GM18507 (cell line): ENCODE results near the gene NXPH1.

Experiments used
- DNase-seq: peaks from one replicate; pipeline ENCODE4 v3.0.0; 2011; ENCODE audit warnings: low read depth; ENCODE audit not compliant: insufficient read length; ENCODE audit errors: extremely low spot score
- FAIRE-seq: peaks from 2 replicates; lab custom pipeline; 2011; peaks lifted over from hg19 to GRCh38; lab: Jason Lieb, UNC

The NXPH1 gene

DNA sequence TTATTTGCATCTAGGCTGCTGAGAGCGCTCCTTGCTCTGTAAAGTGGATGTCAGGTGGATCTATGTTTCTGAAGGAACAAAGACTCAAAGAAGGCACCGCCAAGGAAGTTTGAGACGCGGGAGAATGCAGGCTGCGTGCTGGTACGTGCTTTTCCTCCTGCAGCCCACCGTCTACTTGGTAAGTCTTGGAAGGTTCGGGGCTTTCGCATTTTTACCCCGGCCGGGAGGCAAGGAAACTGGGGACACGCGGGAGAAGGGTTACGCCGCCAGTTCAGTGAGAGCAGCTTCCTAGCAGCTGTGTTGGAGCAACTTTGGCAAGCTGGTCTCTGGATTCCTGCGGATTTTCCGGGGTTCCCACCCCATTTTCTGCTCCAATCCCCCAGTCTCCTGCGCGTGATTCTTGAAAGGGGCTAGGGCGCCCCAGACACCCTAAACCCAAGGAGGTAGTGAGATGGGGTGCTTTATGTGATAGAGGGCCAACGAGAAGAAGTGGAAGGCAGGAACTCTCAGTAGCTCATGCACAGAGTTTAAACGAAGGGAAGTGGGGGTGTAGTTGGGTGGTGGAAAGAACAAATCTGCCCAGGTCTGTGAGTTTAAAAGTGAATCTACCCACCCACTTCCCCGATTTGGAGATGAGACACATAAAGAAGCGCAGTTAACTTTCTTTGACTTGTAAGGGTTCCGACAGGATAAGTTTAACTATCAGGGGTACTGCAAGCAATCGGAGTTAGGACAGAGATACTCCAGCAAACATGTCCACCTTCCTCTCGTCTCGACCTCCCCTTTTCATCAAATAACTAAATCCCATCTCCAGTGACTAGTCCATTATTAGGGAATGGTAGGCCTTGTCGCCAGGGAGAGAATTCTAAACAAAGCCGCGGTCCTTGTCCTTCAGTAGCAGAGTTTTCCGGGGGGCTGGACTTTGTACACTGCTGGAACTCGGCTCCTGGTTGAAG, 2.5 kb downstream of the NXPH1 start:
- FAIRE-seq (no peak), DNase-seq (no peak)

DNA sequence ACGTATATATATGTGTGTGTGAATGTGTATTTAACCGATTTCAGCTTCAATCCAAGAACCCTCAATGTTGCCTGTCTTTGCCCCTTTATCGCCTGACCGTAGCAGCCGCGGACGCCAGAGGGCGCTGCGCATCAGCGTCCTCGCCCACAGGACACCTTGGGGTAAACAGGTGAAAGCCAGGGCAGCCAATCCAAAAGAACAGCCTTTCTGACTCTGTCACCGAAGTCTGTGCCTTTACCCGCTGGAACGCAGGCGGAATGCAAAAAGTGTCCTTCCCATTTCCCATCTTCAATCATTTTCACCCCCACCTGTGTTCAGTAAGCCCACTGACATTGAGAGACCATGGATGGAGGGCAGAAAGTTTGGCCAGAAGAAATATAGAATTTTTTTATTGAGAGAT, 3.6 kb downstream of the NXPH1 start:
- DNase-seq: no peak
- FAIRE-seq: peak; percentile 57

DNA sequence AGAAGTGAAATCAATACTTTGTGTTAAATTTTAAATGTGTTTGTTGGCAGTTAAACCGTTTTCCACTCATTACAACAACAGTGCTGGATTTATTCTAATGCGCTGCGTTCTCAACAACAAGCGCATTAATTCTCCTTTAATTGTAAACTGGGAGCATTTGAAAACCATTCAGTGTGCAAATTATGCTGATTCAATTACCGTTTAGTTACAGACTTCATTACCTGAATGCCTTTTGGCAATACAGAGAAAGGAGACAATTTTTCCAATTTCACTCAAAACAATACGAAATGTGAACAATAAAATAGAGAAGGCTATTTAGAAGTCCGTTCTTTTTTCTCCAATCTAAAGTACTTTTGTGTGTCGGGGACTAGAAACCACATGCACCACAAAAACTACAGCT, 4.2 kb downstream of the NXPH1 start:
- DNase-seq (no peak), FAIRE-seq (no peak)

DNA sequence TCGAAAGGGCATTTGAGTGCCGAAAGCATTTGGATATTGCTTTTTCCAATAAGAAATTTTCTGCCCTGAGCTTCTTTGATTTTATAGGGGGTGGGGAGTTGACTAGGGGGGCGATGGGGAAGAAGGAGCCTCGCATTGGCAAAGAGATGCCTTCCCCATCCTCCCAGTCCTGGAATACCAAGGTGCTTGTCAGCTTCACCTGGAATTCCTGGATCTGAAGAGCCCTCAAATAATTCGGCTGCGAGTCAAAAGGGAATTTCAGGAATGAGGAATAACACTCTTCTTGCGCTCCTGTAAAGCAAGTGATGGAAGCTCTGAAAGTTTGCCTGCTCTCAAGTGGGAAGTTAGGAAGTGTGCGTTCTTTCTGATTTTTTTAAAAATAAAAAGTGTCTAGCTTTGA, 7.3 kb downstream of the NXPH1 start:
- DNase-seq (no peak), FAIRE-seq (no peak)

DNA sequence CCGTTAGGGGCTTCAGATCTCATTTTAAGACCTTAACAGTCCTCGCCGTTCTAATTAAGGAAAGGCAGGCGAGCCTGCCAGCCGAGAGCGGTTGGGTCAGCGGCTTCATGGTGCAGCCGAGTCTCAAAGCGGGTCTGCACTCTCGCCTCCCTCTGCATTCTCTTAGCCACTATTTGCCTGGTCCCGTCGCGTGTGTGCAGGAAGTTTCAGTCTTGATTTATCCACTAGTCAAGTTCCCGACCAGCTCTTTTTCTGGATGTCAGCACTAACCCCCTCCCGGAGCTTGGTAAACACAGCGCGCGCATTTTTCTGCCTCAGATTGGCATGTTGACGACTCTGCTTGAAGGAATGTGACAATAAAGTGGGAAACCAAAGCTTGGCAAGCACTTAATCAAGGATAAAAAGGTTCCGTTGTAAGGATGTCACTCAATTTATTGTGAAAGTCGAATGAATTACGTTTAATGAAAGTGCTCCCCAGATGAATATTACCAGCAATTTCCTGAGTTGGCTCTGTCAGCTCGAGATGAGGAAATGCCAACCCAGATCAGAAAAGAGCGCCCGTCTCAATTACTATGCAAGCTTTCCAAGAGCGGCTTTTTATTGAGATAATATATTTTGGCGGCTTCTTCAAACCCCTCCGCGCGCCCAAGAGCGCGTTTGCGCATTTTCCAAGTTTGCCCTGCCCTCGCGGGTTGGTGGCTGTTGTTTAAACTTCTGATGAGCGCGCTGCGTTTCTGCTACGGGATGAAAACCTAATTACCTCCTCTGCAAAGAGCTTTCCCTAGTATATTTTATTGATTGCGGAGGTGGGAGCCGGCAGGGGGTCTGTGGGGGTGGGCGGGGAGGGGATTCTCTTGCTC, 7.9 kb downstream of the NXPH1 start:
- FAIRE-seq: no peak
- no peak for DNase-seq

DNA sequence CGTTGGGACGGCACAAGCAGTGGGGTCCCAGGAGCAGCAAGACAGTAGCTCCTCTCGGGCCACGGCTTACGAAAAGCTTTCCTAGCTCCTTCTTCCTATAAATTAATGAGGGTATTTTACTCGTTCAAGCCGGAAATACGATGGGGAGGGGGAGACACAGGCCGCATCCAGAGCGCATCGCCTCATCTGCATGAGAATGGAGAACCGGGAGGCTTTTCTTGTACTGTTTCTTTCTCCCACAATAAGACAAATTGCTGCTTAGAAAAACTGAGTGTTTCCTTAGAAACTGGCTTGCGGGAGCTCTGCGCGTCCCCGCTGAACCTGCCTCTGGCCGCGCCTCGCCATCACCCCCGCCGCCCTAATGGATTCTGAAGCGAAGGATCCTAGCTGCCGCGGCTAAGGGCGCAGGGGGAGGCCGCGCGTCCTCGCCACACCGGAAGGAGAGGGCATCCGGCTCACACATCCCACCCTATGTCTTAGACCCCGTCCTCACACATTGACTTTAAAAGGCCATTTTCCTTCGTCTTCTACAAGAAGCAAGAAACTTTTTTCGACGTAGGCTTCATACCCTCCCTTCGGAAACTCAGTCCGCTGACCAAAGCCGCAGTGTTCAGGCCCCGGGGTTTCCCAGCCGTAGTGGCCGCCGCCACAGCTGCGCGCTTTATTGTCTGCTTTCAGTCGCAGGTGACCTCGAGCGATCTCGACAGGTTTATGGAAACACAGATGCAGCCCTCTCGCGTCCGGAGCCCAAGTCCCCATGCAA, 8.8 kb downstream of the NXPH1 start:
- no peak for DNase-seq
- FAIRE-seq: no peak

DNA sequence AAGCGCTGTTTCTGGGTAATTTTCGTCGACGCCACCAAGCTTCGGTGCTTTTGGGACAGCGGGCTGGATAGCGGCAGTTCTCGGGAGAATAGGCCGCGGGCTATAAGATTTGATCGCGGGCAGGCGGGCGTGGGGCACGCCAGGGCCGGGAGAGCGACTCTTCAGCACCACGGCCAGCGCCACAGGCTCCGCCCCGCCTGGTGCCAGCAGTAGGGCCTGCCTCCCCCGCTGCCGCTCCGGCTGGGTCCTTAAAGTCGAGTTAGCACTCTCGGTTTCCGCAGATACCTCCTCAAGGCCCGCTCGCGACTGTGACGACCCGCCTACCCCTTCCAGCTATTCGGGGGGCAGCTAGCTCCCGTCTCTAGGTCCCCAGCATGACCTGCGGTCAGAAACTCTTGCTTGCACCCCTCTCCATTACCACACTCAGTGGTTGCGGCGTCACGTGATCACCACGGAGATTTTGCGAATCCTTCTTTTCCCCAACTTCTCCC, 9.4 kb downstream of the NXPH1 start:
- no peak for FAIRE-seq
- no peak for DNase-seq

DNA sequence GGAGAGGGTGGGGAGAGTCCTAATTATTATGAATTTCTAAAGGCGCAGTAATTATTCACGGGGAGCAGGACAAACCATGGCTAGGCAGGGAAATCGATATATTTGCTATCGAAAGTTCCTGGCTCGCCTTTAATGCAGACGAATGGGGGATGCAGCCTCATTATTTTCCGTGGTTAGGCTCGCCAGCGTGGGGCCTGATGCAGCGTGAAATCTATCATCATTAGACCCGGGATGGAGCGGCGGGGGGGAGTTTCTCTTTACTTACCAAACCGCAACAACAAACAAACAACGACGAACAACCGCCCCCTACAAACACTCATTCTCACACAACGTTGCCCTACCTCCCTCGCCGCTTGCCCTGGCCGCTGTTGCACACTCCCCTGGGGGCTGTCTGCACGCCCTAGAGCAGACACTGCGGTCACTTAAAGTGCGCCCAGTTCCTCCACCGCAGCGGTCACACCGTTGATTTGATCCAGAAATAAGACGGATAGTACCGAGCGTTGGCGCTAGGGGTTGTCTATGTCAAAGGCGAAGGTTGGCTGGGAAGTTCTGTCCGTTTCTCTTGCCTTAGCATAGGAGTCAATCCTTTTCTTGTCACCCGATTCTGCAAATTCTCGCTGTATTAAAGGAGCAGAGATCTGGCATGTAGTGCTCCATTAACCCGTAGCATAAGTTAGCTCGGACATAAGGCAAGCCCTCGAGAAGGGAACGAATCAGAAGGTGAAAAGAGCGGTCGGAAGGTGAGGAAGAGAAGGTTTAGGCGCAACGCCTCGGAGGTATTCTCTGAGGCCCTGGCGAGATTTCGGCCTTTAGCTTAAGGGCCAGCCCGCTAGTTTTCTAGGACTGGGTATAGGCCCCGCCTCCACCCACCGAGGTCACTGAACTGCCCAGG, 10.4 kb downstream of the NXPH1 start:
- DNase-seq (no peak), FAIRE-seq (no peak)

DNA sequence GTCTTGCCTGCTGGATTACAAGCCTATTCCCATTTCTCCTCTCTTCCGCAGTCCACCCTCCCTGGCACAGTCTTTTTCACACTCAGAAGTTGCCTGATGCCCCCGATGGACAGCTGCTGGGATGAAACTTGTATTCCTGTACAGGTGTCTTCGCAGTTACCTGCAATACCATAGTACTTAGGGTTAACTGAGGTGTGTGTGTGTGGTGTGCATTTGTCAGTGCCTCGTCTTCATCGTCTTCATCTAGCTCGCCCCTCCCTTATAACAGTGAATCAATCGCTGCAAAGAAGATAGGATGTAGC, 11.0 kb downstream of the NXPH1 start:
- FAIRE-seq (no peak), DNase-seq (no peak)

DNA sequence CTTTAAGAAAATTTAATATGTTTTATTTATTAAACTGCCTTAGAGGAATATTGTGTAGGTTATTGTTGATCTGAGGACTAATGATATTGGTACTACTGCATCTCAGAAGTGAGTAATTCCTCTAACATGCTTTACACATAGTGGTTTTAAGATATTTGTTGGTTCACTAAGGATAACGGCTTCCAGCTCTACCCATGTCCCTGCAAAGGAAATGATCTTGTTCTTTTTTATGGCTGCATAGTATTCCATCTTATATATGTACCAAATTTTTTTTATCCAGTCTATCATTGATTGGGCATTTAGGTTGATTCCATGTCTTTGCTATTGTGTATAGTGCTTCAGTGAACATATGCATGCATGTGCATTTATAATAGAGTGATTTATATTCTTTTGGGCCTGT, 20.1 kb downstream of the NXPH1 start:
- FAIRE-seq (no peak), DNase-seq (no peak)

DNA sequence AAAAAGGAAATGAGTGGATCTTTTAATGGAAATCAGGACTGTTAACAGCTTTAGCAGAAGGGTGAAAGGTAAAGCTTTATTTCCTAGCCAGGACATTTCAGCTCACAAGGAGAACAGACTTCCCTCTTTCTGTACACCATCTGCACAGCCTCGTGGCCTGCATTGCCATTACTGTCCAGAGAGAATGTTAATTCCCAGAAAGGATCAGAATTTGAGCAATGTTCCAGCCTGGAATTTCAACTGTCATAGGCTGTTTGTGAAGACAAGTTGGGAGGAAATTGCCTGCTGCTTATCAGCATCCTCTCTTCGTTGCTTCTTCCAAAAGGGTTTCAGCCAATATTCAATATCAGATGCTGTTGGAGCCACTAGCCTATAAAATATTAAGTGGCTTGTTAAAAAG, 22.0 kb downstream of the NXPH1 start:
- DNase-seq: no peak
- FAIRE-seq: no peak

DNA sequence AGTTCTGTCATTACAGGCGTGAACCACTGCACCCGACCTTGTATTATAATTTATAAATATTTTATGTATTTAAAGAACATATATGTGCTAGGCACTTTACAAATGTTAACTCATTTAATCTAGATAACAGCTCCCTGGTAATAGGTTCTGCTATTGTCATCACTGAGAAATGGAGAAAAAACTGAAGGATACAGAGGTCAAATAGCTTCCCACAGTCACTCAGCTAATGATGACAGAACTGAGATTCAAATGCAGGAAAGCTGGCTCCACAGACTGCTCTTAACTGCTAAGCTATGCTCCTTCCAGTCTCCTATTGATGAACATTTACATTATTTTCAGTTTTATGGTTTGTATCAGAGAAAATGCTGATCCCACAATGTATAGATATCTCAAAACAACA, 28.9 kb downstream of the NXPH1 start:
- DNase-seq (no peak), FAIRE-seq (no peak)

DNA sequence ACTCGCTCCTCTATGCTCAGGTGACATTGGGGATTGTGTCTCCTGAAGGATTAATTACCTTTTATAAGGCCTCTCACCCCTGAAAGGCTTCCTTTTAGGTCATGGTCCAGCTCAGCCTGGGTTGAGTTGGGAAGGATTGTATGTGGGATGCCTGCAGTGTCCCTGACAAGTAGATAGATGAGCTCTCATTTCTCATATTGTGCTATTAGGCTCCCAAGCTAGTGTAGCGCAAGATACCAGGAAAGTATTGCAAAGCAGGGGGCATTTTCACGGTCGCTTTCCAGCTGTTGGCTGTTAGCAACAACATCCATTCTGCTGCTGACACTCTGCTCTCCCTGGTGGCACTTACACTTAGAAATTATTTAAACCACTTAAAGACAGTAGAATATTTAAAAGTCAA, 31.9 kb downstream of the NXPH1 start:
- no peak for FAIRE-seq

DNA sequence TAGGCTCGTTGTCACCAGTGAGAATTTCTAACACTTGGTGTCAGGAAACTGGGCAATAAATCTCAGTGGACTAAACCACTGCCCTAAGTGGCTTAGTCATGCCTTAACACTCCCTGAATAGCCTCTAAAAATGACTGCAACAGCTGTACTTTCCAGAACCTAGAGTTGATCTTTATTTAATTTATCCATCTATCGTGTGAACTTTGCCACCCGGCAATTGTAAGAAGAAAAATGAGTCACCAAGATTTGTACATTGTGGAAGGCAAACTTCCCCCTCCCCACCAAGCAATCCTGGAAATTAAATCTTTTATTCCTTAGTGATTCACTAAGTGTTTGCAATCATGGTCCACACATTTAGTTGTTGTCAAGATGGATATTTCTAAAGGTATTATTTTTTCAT, 47.1 kb downstream of the NXPH1 start:
- DNase-seq (no peak), FAIRE-seq (no peak)

More for the DNA sequence above, 31.9 kb downstream of the NXPH1 start:
- no peak for DNase-seq

DNA sequence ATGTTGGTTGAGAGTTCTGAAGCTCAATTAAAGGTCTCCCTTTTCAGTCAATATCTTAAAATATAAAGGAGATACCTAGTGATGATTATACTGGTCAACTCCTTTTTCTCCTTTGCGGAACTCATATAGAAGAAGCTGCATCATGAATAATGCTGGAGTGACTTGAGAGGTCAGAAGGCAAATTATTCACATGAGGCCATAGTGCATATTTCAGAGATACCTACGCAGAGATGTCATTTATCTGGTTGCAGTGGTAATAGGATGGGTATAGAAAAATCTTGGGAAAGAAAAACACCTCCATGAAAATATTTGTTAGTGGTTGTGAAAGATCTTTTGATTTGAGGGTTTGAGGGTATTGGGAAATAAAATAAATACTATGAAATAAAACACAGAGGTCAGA, 47.7 kb downstream of the NXPH1 start:
- no peak for DNase-seq
- no peak for FAIRE-seq

DNA sequence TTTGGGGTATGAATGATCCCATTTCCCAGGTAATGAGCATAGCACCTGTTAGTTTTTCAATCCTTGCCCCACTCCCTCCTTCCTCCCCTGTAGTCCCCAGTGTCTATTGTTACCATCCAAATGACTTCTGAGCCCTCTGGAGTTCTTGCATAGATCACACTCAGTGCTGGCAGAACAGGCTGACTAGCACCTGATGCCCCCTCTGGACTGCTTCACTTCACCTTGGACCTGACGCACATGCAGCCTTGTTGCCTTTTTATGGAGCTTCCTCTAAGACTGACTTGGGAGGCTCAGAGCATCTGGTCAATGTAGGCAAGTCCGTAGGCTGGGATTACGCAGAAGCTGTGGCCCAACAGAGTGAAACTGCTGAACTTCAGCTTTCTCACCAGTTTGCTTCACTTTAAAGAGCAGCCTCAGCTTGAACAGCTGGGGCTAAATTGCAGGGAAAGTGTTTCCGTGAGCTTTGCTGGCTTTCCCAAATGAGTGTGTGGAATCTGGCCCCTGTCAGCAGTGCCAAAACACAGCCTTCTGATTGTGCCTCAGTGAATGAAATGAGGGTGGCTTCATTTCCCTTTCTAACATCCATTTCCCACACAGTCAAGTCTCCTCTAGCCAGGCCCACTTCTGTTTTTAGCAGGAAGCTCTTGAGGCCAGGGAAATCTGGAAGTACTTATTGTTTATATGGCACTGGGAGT, 48.5 kb downstream of the NXPH1 start:
- DNase-seq: no peak
- no peak for FAIRE-seq

DNA sequence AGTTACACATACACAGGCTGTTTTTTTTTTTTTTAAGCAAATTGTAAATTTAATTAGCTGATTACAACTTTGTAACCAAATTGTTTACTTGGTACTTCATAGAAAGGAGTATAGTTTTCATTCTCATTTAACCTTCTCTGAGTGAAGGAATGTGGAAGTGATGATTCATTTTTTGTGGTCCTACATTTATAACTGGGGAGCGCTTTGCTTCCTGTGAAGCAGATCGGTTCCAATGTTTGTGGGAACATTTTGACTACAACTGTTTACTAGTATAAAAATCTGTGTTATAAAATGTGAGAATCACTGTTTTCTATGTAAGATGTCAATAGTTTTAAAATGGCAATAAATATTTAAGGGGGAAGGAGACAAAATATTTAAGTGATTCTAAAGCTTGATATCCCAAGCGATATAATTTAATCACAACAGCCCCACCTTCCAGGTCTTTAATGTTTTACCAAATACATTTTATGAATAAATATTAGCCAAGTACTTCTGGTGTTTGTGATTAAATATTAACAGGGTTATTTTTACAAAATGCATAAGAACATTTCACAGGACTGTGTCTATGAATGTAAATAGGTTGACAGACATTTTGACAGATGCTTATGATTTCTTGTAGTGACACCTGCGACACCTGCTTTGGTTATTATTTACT, 57.1 kb downstream of the NXPH1 start:
- no peak for DNase-seq
- no peak for FAIRE-seq

DNA sequence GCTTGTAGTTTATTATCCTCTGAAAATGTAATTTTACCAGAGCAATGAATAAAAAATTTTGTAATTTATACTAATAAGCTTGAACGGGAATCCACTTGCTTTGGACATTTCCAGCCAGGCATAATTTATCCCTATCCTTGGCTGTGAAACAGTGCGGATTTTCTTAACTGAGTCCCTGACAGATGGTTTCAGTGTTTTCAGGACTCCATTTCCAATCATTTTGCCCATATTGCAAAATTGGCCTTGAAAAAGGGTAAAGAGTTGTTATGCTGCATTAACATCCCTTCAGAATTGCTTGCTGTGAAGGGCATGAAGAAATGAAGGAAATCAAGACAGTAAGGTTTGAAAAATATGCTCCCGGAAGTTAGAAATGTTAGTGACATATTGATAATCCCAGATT, 57.7 kb downstream of the NXPH1 start:
- no peak for FAIRE-seq
- no peak for DNase-seq
